ENCODE data around the gene PKMYT1.
A peak's percentile ranks its signal among the peaks of the same experiment; 100 is the strongest.
"Not testable (repeated sequence)": the region's sequence is repeated elsewhere in the genome, so short reads cannot be mapped to it uniquely, and the experiment has no call there.

PKMYT1 gene

GRCh38 chr16:2955779-2956578, 24.3 kb downstream of the PKMYT1 start:
- DNase-seq: no peak

DNA sequence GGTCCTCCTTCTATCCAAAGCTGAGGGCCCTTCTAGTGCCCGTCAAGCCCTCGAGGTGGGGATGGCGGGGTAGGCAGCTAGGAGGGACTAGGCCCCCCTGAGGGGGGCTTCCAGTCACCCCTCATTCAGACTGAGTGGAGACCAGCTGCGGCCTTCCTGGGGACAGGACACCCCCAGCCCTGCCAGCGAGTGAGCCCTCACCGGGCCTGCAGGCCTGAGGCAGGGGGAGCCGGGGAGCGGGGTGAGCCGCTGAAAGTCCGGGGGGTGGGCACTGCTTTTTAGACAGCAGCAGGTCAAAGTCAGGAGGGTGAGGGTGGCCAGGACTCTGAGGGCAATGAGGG, 24.8 kb downstream of the PKMYT1 start:
- no peak for DNase-seq

GRCh38 chr16:2954656-2955381, 25.4 kb downstream of the PKMYT1 start:
- no peak for DNase-seq

- peak; percentile 26 for DNase-seq
Observed at GRCh38 chr16:2953706-2954627, 26.3 kb downstream of the PKMYT1 start.

- peak; percentile 23 for DNase-seq
Observed at GRCh38 chr16:2952679-2953078, 27.6 kb downstream of the PKMYT1 start.

GRCh38 chr16:2950773-2951172, 29.5 kb downstream of the PKMYT1 start:
- no peak for DNase-seq

DNA sequence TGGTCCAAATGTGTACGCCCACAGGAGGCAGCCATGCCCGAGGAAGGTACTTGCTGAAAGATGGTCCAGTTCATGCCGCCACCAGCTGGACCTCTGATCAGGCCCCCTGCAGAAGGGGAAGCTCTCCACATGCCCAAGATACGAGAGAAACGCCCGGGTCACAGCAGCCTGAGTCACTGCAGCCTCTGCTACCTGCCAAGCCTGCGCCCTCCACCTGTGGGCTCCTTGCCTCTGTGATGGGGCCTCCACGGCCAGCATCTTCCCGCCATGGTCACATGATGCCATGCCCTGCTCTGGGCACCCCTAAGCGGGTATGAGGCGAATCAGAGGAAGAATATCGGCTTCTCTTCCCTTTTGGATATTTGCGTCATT, 29.9 kb downstream of the PKMYT1 start:
- no peak for DNase-seq

DNA sequence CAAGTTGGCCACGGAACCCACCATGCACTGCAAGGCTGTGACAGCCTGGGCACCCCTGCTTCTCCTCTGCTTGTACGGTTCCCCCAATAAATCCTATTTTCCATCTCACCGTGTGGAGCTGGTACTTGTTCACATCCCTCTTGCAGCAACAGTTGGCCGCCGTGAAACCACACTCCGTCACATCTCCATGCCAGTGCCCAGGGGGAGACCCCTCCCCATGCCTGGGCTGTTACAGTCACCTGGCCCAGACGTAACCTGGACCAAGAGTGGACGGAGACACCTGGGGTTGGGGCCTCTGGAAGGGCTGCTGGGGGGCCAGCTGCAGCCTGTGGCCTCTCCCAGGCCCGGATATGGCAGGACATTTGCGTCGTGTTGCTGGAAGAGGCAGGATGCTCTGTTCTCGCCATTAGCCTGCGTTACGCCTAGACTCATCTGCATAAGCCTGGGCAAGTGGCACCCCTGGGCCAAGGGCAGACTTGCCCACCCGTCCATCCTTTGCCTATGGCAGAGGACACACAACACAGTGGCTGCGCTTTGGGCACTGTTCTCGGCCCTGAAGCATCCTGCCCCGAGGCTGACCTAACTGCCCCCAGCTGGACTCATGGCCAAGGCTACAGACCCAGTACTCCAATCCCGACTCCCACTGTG, 30.4 kb downstream of the PKMYT1 start:
- no peak for DNase-seq

DNA sequence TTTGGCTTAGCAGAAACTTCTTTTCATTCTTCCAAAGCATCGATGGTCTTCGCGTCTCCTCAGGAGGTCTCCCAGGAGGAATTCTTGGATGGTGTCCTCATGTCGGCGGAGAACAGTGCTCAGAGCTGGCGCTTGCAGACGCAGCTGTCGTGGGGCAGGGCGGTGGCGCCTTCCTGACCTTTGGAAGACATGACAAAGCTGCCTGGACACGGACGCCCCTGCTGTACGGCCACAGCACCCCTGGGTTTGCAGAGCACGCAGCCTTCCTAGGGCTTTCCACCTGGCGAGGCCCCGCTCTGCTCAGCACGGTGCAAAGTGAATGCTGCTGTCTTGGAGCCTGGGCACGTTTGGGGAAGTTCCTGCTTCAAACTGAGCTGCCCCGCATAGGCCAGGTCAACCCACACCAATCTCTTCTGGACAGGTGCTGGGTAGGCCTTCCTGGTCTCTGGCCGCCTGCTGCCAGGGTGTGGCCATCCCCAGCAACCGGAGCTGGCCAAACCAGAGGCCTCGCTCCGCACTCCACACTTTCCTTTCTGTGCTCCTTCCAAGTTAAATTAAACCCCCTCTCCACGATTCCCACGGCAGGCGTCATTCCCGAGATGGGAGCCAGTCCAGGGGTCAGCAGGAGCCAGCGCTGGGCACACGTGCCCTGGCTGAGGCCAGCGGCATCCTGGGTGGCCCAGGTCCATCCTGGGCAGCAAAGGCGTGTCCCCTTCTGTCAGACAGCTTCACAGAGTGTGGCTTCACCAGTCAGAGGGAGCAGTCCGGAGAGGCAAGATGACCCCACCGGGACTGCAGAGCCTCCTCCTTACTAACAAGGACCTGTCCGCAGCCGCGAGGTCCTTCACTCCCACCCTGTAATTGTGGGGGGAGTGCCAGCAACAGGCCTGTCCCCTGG, 31.2 kb downstream of the PKMYT1 start:
- no peak for DNase-seq

DNA sequence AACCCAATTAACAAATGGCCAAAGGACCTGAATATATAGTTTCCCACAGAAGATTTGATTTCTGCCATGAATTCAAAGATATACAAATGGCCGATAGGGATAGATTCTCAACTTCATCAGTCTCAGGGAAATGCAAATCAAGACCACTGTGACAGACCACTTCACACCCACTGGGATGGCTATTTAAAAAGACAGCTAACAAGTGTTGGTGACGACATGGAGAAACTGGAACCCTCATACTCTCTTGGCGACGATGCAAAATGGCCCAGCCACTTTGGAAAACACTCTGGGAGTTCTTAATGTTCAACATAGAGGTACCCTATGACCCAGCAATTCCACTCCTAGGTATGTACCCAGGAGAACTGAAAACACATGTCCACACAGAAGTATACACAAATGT, 33.6 kb downstream of the PKMYT1 start:
- no peak for DNase-seq

GRCh38 chr16:2943716-2944115, 36.5 kb downstream of the PKMYT1 start:
- DNase-seq: not testable (repeated sequence)

GRCh38 chr16:2942045-2942444, 38.2 kb downstream of the PKMYT1 start:
- DNase-seq: no peak

DNA sequence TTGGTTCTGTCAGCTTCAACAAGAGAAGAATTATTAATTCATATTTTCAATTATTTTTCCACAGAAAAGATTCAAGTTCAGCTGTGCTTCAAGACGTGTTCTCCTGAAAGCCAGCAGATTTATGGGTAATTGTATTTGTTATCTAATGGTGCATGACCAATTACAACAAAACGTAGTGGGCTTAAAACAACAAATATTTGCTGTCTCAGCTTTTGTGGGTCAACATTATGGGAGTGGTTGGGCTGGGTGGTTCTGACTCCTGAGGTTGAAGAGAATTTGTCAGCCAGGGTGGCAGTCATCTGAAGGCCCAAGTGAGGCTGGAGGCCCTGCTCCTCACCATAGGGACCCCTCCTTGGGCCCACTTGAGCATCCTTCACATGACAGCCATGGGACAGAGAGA, 40.3 kb downstream of the PKMYT1 start:
- DNase-seq: no peak

DNA sequence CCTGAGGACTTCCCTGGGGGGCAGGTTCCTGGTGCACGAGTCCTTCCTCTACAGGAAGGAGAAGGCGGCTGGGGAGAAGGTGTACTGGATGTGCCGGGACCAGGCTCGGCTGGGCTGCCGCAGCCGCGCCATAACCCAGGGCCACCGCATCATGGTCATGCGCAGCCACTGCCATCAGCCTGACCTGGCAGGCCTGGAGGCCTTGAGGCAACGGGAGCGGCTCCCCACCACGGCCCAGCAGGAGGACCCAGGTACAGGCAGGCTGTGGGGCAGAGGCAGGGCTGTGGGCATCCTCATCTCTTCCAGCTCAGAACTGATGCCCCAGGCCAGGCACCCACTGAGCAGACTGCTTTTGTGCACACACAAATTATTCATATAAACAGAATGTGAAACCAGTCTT, 42.0 kb downstream of the PKMYT1 start:
- no peak for DNase-seq

- no peak for DNase-seq
Observed at GRCh38 chr16:2937170-2937569, 43.1 kb downstream of the PKMYT1 start.

- DNase-seq: no peak
Observed at GRCh38 chr16:2936436-2937011, 43.7 kb downstream of the PKMYT1 start.

GRCh38 chr16:2934450-2934849, 45.8 kb downstream of the PKMYT1 start:
- no peak for DNase-seq

- no peak for DNase-seq
Observed at GRCh38 chr16:2933701-2934100, 46.5 kb downstream of the PKMYT1 start.

DNA sequence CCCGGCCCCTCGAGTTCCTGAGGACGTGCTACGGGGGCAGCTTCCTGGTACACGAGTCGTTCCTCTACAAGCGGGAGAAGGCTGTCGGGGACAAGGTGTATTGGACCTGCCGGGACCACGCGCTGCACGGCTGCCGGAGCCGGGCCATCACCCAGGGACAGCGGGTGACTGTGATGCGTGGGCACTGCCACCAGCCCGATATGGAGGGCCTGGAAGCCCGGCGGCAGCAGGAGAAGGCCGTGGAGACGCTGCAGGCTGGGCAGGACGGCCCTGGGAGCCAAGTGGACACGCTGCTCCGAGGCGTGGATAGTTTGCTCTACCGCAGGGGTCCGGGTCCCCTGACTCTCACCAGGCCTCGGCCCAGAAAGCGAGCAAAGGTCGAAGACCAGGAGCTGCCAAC, 47.1 kb downstream of the PKMYT1 start:
- no peak for DNase-seq

DNA sequence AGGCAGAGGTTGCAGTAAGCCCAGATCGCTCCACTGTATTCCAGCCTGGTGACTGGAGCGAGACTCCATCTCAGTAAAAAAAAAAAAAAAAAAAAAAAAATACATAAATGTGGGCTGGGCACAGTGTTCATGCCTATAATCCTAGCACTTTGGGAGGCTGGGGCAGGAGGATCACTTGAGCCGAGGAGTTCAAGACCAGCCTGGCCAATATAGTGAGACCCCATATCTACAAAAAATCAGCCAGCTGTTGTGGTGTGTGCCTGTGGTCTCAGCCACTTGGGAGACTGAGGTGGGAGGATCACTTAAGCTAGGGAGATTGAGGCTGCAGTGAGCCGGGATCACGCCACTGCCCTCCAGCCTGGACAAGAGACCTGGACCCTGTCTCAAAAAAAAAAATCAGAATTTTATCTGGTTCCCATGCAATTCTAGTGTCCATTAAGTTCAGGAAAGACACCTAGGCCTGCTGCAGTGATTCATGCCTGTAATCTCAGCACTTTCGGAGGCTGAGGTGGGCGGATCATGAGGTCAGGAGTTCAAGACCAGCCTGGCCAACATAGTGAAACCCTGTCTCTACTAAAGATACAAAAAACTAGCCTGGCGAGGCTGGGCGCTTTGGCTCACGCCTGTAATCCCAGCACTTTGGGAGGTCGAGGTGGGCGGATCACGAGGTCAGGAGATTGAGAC, 48.9 kb downstream of the PKMYT1 start:
- DNase-seq: not testable (repeated sequence)

GRCh38 chr16:2930236-2930635, 50.0 kb downstream of the PKMYT1 start:
- no peak for DNase-seq

Measured in left hindlimb (tissue), 1 donor.